KMS-11 (cell line): ENCODE results near the gene METTL27.
"Not testable (repeated sequence)": the region's sequence is repeated elsewhere in the genome, so short reads cannot be mapped to it uniquely, and the experiment has no call there.

Source experiments
- H2AFZ ChIP-seq: fragments of 200-600 bp; sonication (generic); 2 replicates; pipeline ENCODE4 v1.6.1; 2016; ENCODE audit warnings: antibody characterized with exemption, mixed run types, low read depth
- H3K27ac ChIP-seq: fragments of 200-600 bp; sonication (generic); 2 replicates; pipeline ENCODE4 v1.6.1; 2016; ENCODE audit warnings: mild to moderate bottlenecking, mixed run types
- H3K27me3 ChIP-seq: fragments of 200-600 bp; sonication (generic); 2 replicates; pipeline ENCODE4 v1.6.1; 2017; ENCODE audit warnings: mild to moderate bottlenecking, low read depth, mixed run types, moderate library complexity; ENCODE audit not compliant: insufficient read depth
- H3K36me3 ChIP-seq: fragments of 200-600 bp; sonication (generic); 2 replicates; pipeline ENCODE4 v1.6.1; 2017; ENCODE audit warnings: mild to moderate bottlenecking, mixed run types; ENCODE audit not compliant: insufficient read depth
- H3K4me1 ChIP-seq: fragments of 200-600 bp; sonication (generic); 2 replicates; pipeline ENCODE4 v1.6.1; 2016; ENCODE audit warnings: mild to moderate bottlenecking, low read depth, mixed run types; ENCODE audit not compliant: poor library complexity, severe bottlenecking
- H3K4me2 ChIP-seq: fragments of 200-600 bp; sonication (generic); 2 replicates; pipeline ENCODE4 v1.7.0; 2016; ENCODE audit warnings: mild to moderate bottlenecking, mixed run types
- H3K4me3 ChIP-seq: fragments of 200-600 bp; sonication (generic); IDR thresholded peaks from 2 replicates; pipeline ENCODE4 v1.6.1; 2017; ENCODE audit warnings: low read depth, low read length, mixed read lengths; ENCODE audit not compliant: insufficient read depth
- H3K79me2 ChIP-seq: fragments of 200-600 bp; sonication (generic); 2 replicates; pipeline ENCODE4 v1.6.1; 2016; ENCODE audit warnings: low read depth, mixed run types; ENCODE audit not compliant: insufficient read depth
- H3K9ac ChIP-seq: fragments of 200-600 bp; sonication (generic); 2 replicates; pipeline ENCODE4 v1.6.1; 2016; ENCODE audit warnings: mild to moderate bottlenecking, mixed run types
- H4K20me1 ChIP-seq: fragments of 200-600 bp; sonication (generic); 2 replicates; pipeline ENCODE4 v1.6.1; 2016; ENCODE audit warnings: mild to moderate bottlenecking, mixed run types; ENCODE audit not compliant: insufficient read depth
- TF ChIP-seq, protein P1 (sequence below): fragments of 200-600 bp; sonication (generic); conservative IDR thresholded peaks from 2 replicates; pipeline ENCODE4 v1.6.1; 2017; ENCODE audit warnings: low read depth, mild to moderate bottlenecking, antibody characterized with exemption, low read length, moderate library complexity, mixed read lengths

METTL27 gene

GRCh38 chr7:73823257-73823656 is 19.1 kb downstream of the METTL27 start:
- H3K27me3 ChIP-seq, result no peaks in the 10 kb centered on the region
- no peaks in the 10 kb centered on the region for H4K20me1 ChIP-seq
- H3K4me2 ChIP-seq, result no peak overlapping the region
- TF ChIP-seq, protein P1, sequence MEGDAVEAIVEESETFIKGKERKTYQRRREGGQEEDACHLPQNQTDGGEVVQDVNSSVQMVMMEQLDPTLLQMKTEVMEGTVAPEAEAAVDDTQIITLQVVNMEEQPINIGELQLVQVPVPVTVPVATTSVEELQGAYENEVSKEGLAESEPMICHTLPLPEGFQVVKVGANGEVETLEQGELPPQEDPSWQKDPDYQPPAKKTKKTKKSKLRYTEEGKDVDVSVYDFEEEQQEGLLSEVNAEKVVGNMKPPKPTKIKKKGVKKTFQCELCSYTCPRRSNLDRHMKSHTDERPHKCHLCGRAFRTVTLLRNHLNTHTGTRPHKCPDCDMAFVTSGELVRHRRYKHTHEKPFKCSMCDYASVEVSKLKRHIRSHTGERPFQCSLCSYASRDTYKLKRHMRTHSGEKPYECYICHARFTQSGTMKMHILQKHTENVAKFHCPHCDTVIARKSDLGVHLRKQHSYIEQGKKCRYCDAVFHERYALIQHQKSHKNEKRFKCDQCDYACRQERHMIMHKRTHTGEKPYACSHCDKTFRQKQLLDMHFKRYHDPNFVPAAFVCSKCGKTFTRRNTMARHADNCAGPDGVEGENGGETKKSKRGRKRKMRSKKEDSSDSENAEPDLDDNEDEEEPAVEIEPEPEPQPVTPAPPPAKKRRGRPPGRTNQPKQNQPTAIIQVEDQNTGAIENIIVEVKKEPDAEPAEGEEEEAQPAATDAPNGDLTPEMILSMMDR, result no peak
- H3K27ac ChIP-seq, result no peak overlapping the region
- H3K9ac ChIP-seq, result no peak overlapping the region
- H3K4me3 ChIP-seq, result no peak overlapping the region
- no peaks in the 10 kb centered on the region for H3K36me3 ChIP-seq
- H3K79me2 ChIP-seq, result no peaks in the 10 kb centered on the region
- no peak overlapping the region for H2AFZ ChIP-seq
- peaks cover 16% of the 10 kb centered on the region for H3K4me1 ChIP-seq

- no peak overlapping the region for H3K4me2 ChIP-seq
- H3K36me3 ChIP-seq, result no peaks in the 10 kb centered on the region
- peaks cover 10% of the 10 kb centered on the region for H3K4me1 ChIP-seq
- no peaks in the 10 kb centered on the region for H3K79me2 ChIP-seq
- H3K27me3 ChIP-seq, result no peaks in the 10 kb centered on the region
- TF ChIP-seq, protein P1, result no peak
- H2AFZ ChIP-seq, result no peak overlapping the region
- no peak overlapping the region for H3K27ac ChIP-seq
- no peaks in the 10 kb centered on the region for H4K20me1 ChIP-seq
- H3K4me3 ChIP-seq, result no peak overlapping the region
- no peak overlapping the region for H3K9ac ChIP-seq
Measured at GRCh38 chr7:73822319-73823173, 19.8 kb downstream of the METTL27 start.

DNA sequence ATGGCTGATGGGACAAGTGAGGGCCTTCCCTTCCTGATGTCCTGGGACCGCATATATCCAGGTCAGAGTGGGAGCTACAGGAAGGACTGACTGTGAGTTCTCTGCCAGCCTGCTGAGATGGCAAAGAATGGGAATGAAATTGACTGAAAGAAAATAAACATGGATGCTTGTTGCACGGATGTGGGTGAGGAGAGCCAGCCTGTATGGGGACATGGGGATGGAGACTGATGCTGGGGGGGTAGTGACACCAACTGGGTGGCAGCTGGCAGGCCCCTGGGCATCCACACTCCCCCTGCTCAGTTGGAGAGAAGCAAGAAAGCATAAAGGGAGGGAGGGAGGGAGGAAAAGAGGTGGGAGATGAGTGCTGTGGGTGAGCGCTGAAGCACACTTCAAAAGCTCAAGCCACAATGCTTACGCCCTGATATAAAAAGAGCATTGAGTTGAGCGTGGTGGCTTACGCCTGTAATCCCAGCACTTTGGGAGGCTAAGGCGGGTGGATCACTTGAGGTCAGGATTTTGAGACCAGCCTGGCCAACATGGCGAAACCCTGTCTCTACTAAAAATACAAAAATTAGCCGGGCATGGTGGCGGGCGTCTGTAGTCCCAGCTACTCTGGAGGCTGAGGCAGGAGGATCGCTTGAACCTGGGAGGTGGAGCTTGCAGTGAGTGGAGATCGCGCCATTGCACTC is 20.6 kb downstream of the METTL27 start:
- H3K9ac ChIP-seq, H3K36me3 ChIP-seq, H4K20me1 ChIP-seq, H2AFZ ChIP-seq, H3K4me1 ChIP-seq, H3K4me3 ChIP-seq, H3K27me3 ChIP-seq, H3K79me2 ChIP-seq, H3K4me2 ChIP-seq, H3K27ac ChIP-seq: not testable (repeated sequence)

- Histone ChIP-seq H3K79me2 (no peaks in the 10 kb centered on the region), H3K36me3 (no peaks in the 10 kb centered on the region), H4K20me1 (no peaks in the 10 kb centered on the region), H3K27ac (no peak overlapping the region), H2AFZ (no peak overlapping the region), H3K4me1 (no peaks in the 10 kb centered on the region), H3K9ac (no peak overlapping the region), H3K27me3 (no peaks in the 10 kb centered on the region), H3K4me2 (no peak overlapping the region), H3K4me3 (no peak overlapping the region)
- TF ChIP-seq, protein P1, result no peak
Measured at GRCh38 chr7:73820013-73820412, 22.3 kb downstream of the METTL27 start.

DNA sequence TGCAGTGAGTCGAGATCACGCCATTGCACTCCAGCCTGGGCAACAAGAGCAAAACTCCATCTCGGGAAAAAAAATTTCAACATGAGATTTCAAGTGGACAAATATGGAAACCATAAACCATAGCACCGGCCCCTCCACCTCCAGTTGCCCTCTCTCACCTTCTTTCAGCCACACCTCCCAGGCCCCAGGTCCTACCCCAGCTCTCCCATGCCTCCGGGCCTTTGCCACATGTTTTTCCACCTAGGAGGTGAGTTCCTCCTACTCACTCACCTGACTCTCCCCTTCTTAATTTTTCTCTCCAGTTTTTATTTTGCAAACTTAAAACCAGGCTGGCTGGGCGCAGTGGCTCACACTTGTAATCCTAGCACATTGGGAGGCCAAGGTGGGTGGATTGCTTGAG is 25.2 kb downstream of the METTL27 start:
- Histone ChIP-seq H4K20me1 (no peaks in the 10 kb centered on the region), H3K9ac (no peak overlapping the region), H3K27ac (no peak overlapping the region), H3K4me1 (no peaks in the 10 kb centered on the region), H2AFZ (no peak overlapping the region), H3K36me3 (no peaks in the 10 kb centered on the region), H3K79me2 (no peaks in the 10 kb centered on the region), H3K4me3 (no peak overlapping the region), H3K27me3 (no peaks in the 10 kb centered on the region), H3K4me2 (no peak overlapping the region)
- TF ChIP-seq, protein P1, result no peak
